ENCODE data around the gene PRAC2. TPM values are rescaled to one million over a fixed set of nuclear protein-coding genes. Genes with fewer than 3 reads are reported as not detected.

Gene PRAC2
- total RNA-seq (not detected), polyA plus RNA-seq (not detected)

- ATAC-seq (ENCODE audit: low read depth in 2 of 2) (no peak), DNase-seq (no peak)
- H3K9me3 Mint-ChIP-seq: peaks cover 0 to 9% (median 2%) of the 10 kb centered on the region in 7 donors
- peaks cover 100% of the 10 kb centered on the region for H3K27me3 Mint-ChIP-seq
- H3K4me1 Mint-ChIP-seq: peaks cover 7 to 62% (median 32%) of the 10 kb centered on the region in 4 donors
- H3K27ac Mint-ChIP-seq: peak within 1 kb of the TSS in 1 of 3 donors; percentile 70
- Histone ChIP-seq H3K36me3 (ENCODE audit: control insufficient read depth, insufficient read depth, low read length) (no peaks in the 10 kb centered on the region), H3K4me1 (ENCODE audit: control insufficient read depth, insufficient read depth, low read length, poor library complexity, severe bottlenecking) (peaks cover 56% of the 10 kb centered on the region), H3K4me3 (ENCODE audit: low read depth, low read length) (peak within 1 kb of the TSS; percentile 35), H3K9me3 (ENCODE audit: control insufficient read depth in 2 of 2, low read length in 2 of 2) (peaks cover 1 to 5% of the 10 kb centered on the region in 2 experiments), H3K27ac (ENCODE audit: insufficient read depth, low read length, poor library complexity, severe bottlenecking) (no peak within 1 kb of the TSS), H3K27me3 (ENCODE audit: control insufficient read depth, insufficient read depth, low read length) (peaks cover 64% of the 10 kb centered on the region)
- H3K4me3 Mint-ChIP-seq: peak within 1 kb of the TSS; percentile 50 to 91 (median 67)
- no peaks in the 10 kb centered on the region for H3K36me3 Mint-ChIP-seq
These were observed at the start of gene PRAC2 for GRCh38 chr17:48722915-48723422. PRAC2 (plus strand) TSS chr17:48723185; CDS start chr17:48724411, 1,226 bp downstream.

- H3K27me3 Mint-ChIP-seq: peaks cover 51% of the 10 kb centered on the region
- Histone ChIP-seq H3K27ac (ENCODE audit: insufficient read depth, low read length, poor library complexity, severe bottlenecking) (no peak overlapping the region), H3K4me1 (ENCODE audit: control insufficient read depth, insufficient read depth, low read length, poor library complexity, severe bottlenecking) (peaks cover 6% of the 10 kb centered on the region), H3K36me3 (ENCODE audit: control insufficient read depth, insufficient read depth, low read length) (no peaks in the 10 kb centered on the region), H3K27me3 (ENCODE audit: control insufficient read depth, insufficient read depth, low read length) (peaks cover 31% of the 10 kb centered on the region), H3K4me3 (ENCODE audit: low read depth, low read length) (no peak overlapping the region), H3K9me3 (ENCODE audit: control insufficient read depth in 2 of 2, low read length in 2 of 2) (no peaks in the 10 kb centered on the region)
- H3K36me3 Mint-ChIP-seq: no peaks in the 10 kb centered on the region
- H3K27ac Mint-ChIP-seq: peak overlapping the region in 1 of 3 donors; percentile 62
- DNase-seq (no peak), ATAC-seq (ENCODE audit: low read depth in 2 of 2) (no peak)
- H3K4me1 Mint-ChIP-seq: peaks cover 0 to 2% (median 0%) of the 10 kb centered on the region in 4 donors
- no peaks in the 10 kb centered on the region for H3K9me3 Mint-ChIP-seq
- H3K4me3 Mint-ChIP-seq: no peak overlapping the region
These were observed 45.9 kb upstream of the PRAC2 start for GRCh38 chr17:48676963-48677558.

GRCh38 chr17:48678141-48678971, 44.6 kb upstream of the PRAC2 start:
- Mint-ChIP-seq H3K9me3 (no peaks in the 10 kb centered on the region), H3K36me3 (no peaks in the 10 kb centered on the region), H3K27me3 (peaks cover 53% of the 10 kb centered on the region), H3K4me3 (no peak overlapping the region), H3K27ac (peak overlapping the region in 1 of 3 donors; percentile 28), H3K4me1 (peaks cover 0 to 2% (median 0%) of the 10 kb centered on the region in 4 donors)
- H3K9me3 ChIP-seq (ENCODE audit: control insufficient read depth in 2 of 2, low read length in 2 of 2): no peaks in the 10 kb centered on the region
- H3K27ac ChIP-seq (ENCODE audit: insufficient read depth, low read length, poor library complexity, severe bottlenecking): no peak overlapping the region
- peak; percentile 67 to 82 for ATAC-seq (ENCODE audit: low read depth in 2 of 2)
- H3K4me1 ChIP-seq (ENCODE audit: control insufficient read depth, insufficient read depth, low read length, poor library complexity, severe bottlenecking): peaks cover 6% of the 10 kb centered on the region
- H3K36me3 ChIP-seq (ENCODE audit: control insufficient read depth, insufficient read depth, low read length): no peaks in the 10 kb centered on the region
- no peak overlapping the region for H3K4me3 ChIP-seq (ENCODE audit: low read depth, low read length)
- H3K27me3 ChIP-seq (ENCODE audit: control insufficient read depth, insufficient read depth, low read length): peaks cover 29% of the 10 kb centered on the region
- DNase-seq: peak; percentile 54 to 64 (median 63)

DNA sequence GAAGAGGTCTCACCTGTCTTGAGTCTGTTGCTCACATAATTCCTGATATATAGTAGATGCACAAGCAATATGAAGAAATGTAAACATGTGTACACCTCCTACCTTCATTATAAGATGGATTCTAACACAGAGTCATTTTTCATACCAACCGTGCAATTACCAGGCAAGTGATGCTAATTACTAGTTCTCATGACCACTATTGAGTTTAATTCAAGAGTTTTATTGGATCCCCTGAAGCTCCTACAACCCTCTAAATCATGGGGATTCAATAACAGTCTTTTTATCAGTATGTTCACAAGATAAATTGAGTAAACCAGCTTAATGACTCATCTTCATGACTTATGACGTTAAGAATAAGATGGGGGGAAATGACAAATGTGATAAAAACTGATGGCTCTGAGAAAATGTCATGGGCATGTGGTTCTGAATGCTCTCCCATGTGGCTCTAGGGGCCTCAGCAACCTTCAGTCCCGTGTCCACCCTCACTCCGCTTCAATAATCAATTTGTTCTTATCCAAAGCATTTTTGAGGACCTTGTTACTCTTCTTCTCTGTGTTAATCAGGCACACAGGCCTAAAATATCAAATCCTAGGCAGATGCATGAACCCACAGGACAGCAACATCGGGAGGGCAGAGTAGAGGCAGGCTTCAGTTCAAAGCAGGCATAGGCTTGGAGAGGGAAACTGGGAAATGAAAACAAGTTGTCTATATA, 43.4 kb upstream of the PRAC2 start:
- H3K4me1 Mint-ChIP-seq: peaks cover 0 to 2% (median 0%) of the 10 kb centered on the region in 4 donors

GRCh38 chr17:48681609-48682008, 41.4 kb upstream of the PRAC2 start:
- Mint-ChIP-seq H3K27ac (no peak overlapping the region), H3K9me3 (no peaks in the 10 kb centered on the region), H3K36me3 (no peaks in the 10 kb centered on the region), H3K4me1 (peaks cover 0 to 2% (median 0%) of the 10 kb centered on the region in 4 donors), H3K27me3 (peaks cover 38% of the 10 kb centered on the region), H3K4me3 (no peak overlapping the region)
- no peaks in the 10 kb centered on the region for H3K9me3 ChIP-seq (ENCODE audit: control insufficient read depth in 2 of 2, low read length in 2 of 2)
- no peak overlapping the region for H3K27ac ChIP-seq (ENCODE audit: insufficient read depth, low read length, poor library complexity, severe bottlenecking)
- no peak overlapping the region for H3K4me3 ChIP-seq (ENCODE audit: low read depth, low read length)
- peaks cover 27% of the 10 kb centered on the region for H3K27me3 ChIP-seq (ENCODE audit: control insufficient read depth, insufficient read depth, low read length)
- peaks cover 6% of the 10 kb centered on the region for H3K4me1 ChIP-seq (ENCODE audit: control insufficient read depth, insufficient read depth, low read length, poor library complexity, severe bottlenecking)
- H3K36me3 ChIP-seq (ENCODE audit: control insufficient read depth, insufficient read depth, low read length): no peaks in the 10 kb centered on the region
- ATAC-seq (ENCODE audit: low read depth in 2 of 2): no peak
- DNase-seq: no peak

More for the DNA sequence above, 43.4 kb upstream of the PRAC2 start:
- peaks cover 6% of the 10 kb centered on the region for H3K4me1 ChIP-seq (ENCODE audit: control insufficient read depth, insufficient read depth, low read length, poor library complexity, severe bottlenecking)
- Mint-ChIP-seq H3K27me3 (peaks cover 46% of the 10 kb centered on the region), H3K4me3 (no peak overlapping the region), H3K9me3 (no peaks in the 10 kb centered on the region), H3K27ac (peak overlapping the region in 1 of 3 donors; percentile 58), H3K36me3 (no peaks in the 10 kb centered on the region)
- ATAC-seq (ENCODE audit: low read depth in 2 of 2) (no peak), DNase-seq (no peak)
- H3K4me3 ChIP-seq (ENCODE audit: low read depth, low read length): no peak overlapping the region
- H3K9me3 ChIP-seq (ENCODE audit: control insufficient read depth in 2 of 2, low read length in 2 of 2): no peaks in the 10 kb centered on the region
- H3K27me3 ChIP-seq (ENCODE audit: control insufficient read depth, insufficient read depth, low read length): peaks cover 30% of the 10 kb centered on the region
- H3K36me3 ChIP-seq (ENCODE audit: control insufficient read depth, insufficient read depth, low read length): no peaks in the 10 kb centered on the region
- no peak overlapping the region for H3K27ac ChIP-seq (ENCODE audit: insufficient read depth, low read length, poor library complexity, severe bottlenecking)

DNA sequence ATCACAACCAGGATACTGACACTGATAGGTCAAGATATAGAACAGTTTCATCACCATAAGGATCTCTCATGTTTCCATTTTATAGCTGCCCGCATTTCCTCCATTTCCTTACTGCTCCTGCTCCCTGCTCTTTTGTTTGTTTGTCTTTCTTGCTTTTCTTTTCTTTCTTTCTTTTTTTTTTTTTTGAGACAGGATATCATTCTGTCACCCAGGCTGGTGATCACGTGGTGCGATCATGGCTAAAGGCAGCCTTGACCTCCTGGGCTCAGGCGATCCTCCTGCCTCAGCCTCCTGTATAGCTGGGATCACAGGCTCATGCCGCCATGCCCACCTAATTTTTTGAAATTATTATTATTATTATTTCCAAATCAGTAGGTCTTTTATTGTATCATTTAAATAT, 32.3 kb upstream of the PRAC2 start:
- Histone ChIP-seq H3K27ac (ENCODE audit: insufficient read depth, low read length, poor library complexity, severe bottlenecking) (no peak overlapping the region), H3K4me1 (ENCODE audit: control insufficient read depth, insufficient read depth, low read length, poor library complexity, severe bottlenecking) (no peaks in the 10 kb centered on the region), H3K9me3 (ENCODE audit: control insufficient read depth in 2 of 2, low read length in 2 of 2) (peaks cover 0 to 4% of the 10 kb centered on the region in 2 experiments), H3K36me3 (ENCODE audit: control insufficient read depth, insufficient read depth, low read length) (no peaks in the 10 kb centered on the region), H3K4me3 (ENCODE audit: low read depth, low read length) (no peak overlapping the region), H3K27me3 (ENCODE audit: control insufficient read depth, insufficient read depth, low read length) (peaks cover 10% of the 10 kb centered on the region)
- DNase-seq (no peak), ATAC-seq (ENCODE audit: low read depth in 2 of 2) (no peak)
- H3K27ac Mint-ChIP-seq: no peak overlapping the region
- H3K27me3 Mint-ChIP-seq: peaks cover 34% of the 10 kb centered on the region
- no peaks in the 10 kb centered on the region for H3K4me1 Mint-ChIP-seq
- peaks cover 0 to 4% (median 1%) of the 10 kb centered on the region in 7 donors for H3K9me3 Mint-ChIP-seq
- H3K4me3 Mint-ChIP-seq: no peak overlapping the region
- no peaks in the 10 kb centered on the region for H3K36me3 Mint-ChIP-seq

DNA sequence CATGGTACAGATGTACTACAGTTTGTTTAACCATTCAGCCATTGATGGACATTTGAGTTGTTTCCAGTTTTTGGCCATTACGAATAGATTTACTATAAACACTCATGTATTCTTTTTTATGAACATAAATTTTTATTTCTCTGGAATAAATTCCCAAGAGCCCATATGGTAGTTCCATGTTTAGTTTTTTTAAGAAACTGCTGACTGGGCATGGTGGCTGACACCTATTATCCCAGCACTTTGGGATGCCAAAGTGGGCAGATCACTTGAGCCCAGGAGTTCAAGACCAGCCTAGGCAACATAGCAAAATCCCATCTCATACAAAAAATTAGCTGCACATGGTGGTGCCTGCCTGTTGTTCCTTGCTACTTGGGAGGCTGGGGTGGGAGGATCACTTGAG, 30.9 kb upstream of the PRAC2 start:
- H3K36me3 ChIP-seq (ENCODE audit: control insufficient read depth, insufficient read depth, low read length): no peaks in the 10 kb centered on the region
- H3K9me3 ChIP-seq (ENCODE audit: control insufficient read depth in 2 of 2, low read length in 2 of 2): peaks cover 0 to 4% of the 10 kb centered on the region in 2 experiments
- Mint-ChIP-seq H3K27ac (no peak overlapping the region), H3K4me3 (no peak overlapping the region), H3K27me3 (peaks cover 45% of the 10 kb centered on the region), H3K9me3 (peaks cover 0 to 10% (median 1%) of the 10 kb centered on the region in 7 donors), H3K36me3 (no peaks in the 10 kb centered on the region), H3K4me1 (no peaks in the 10 kb centered on the region)
- no peaks in the 10 kb centered on the region for H3K4me1 ChIP-seq (ENCODE audit: control insufficient read depth, insufficient read depth, low read length, poor library complexity, severe bottlenecking)
- H3K27me3 ChIP-seq (ENCODE audit: control insufficient read depth, insufficient read depth, low read length): peaks cover 13% of the 10 kb centered on the region
- H3K27ac ChIP-seq (ENCODE audit: insufficient read depth, low read length, poor library complexity, severe bottlenecking): no peak overlapping the region
- ATAC-seq (ENCODE audit: low read depth in 2 of 2) (no peak), DNase-seq (no peak)
- H3K4me3 ChIP-seq (ENCODE audit: low read depth, low read length): no peak overlapping the region
